Tibial artery (tissue), 4 donors: Measurements from ENCODE around the gene TFEB.

Source experiments
- DNase-seq, 2 donors: peaks; one replicate each; pipeline ENCODE4 v3.0.0-alpha.2; 2019
- H3K27ac ChIP-seq, 2 donors: fragments of 200-600 bp; sonication (generic) in 1 of 2; 1 replicate in 1 of 2; 2 replicates in 1 of 2; pipeline ENCODE4 v1.5.1; 2018 to 2019; ENCODE audit warnings: mild to moderate bottlenecking in 1 of 2
- H3K27me3 ChIP-seq, 2 donors: fragments of 200-600 bp; sonication (generic) in 1 of 2; one replicate each; pipeline versions ENCODE4 v1.5.1 to v1.6.0; 2016 to 2019
- H3K36me3 ChIP-seq, 3 donors: fragments of 200-600 bp; sonication (generic) in 2 of 3; one replicate each; pipeline ENCODE4 v1.5.1; 2016 to 2019; ENCODE audit warnings: mild to moderate bottlenecking in 2 of 3
- H3K4me1 ChIP-seq, 4 donors: fragments of 200-600 bp; sonication (generic) in 2 of 4; 1 replicate in 3 of 4; 2 replicates in 1 of 4; pipeline ENCODE4 v1.5.1; 2016 to 2019
- H3K4me3 ChIP-seq, 2 donors: fragments of 200-600 bp; sonication (generic) in 1 of 2; 1 replicate in 1 of 2; 2 replicates in 1 of 2; pipeline ENCODE4 v1.5.1; 2018 to 2019; ENCODE audit warnings: mild to moderate bottlenecking in 2 of 2
- H3K9me3 ChIP-seq, 3 donors: fragments of 200-600 bp; sonication (generic) in 1 of 3; one replicate each; pipeline ENCODE4 v1.5.1; 2016 to 2019
- CTCF ChIP-seq, 2 experiments: fragments of 200-600 bp in 1 of 2; fragments of 450-650 bp in 1 of 2; IDR thresholded peaks; one replicate each; pipeline ENCODE4 v1.5.1; 2017 to 2019; ENCODE audit warnings: antibody characterized with exemption in 2 of 2, mild to moderate bottlenecking in 1 of 2, moderate library complexity in 1 of 2
- intact Hi-C: fragments of 100-400 bp; cut with DNase I; formaldehyde crosslinking; loops from one replicate; pipeline ENCODE4 v1.15.0; 2023; ENCODE audit warnings: low total_unique reads

Gene TFEB

DNA sequence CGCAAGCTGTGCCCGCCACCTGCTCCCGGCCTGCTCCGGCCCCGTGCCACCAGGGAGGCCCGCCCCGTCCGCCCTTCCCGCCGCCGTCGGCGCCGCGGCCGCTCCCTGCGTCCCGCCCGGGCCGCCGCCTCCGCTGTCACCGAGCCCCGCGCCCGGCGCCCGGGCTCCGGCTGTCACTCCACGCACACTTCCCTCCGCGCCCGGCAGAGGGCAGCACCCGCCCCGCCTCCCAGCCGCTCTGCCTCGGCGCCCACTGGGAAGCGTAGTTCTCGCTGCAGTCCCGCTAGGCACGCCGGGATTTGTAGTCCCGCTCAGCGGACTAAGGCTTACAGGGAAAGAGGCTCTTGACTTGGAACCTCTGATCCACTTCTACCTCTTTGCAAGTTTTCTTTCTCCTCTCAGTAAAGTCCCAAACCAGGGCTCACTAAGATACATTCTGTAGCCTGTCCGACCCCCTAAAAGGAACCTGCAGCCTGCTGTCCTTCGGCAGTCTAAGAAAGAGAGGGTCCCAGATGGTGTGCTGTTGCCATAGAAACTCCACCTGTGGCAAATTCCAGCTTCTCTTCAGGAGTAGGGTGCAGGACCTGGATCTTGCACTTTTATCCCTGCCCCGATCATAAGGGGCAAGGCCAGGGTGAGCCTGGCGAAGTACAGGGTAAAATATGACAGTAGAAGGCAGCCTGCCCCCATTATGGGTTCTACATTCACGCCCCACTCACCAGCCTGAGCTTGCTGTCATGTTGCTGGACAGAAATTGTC is at the start of gene TFEB:
TFEB (minus strand) TSS at position 182 of the 759 bp plus-strand sequence. CDS start 44,395 bp downstream, outside the sequence.
- Histone ChIP-seq H3K4me1 (peaks cover 6 to 36% (median 15%) of the 10 kb centered on the region in 4 donors), H3K36me3 (no peaks in the 10 kb centered on the region), H3K27ac (peak within 1 kb of the TSS; percentile 94), H3K9me3 (no peaks in the 10 kb centered on the region), H3K4me3 (peak within 1 kb of the TSS; percentile 81 to 85), H3K27me3 (peaks cover 0 to 3% of the 10 kb centered on the region in 2 donors)
- intact Hi-C loops, result loop anchor here (2.0 kb wide), 1 partner anchor 29 kb away; no protein-coding TSS in a partner anchor
- peak; percentile 96 for DNase-seq
- TF ChIP-seq CTCF (IDR thresholded peaks at IDR 0.05), result peak; percentile 86 to 98

DNA sequence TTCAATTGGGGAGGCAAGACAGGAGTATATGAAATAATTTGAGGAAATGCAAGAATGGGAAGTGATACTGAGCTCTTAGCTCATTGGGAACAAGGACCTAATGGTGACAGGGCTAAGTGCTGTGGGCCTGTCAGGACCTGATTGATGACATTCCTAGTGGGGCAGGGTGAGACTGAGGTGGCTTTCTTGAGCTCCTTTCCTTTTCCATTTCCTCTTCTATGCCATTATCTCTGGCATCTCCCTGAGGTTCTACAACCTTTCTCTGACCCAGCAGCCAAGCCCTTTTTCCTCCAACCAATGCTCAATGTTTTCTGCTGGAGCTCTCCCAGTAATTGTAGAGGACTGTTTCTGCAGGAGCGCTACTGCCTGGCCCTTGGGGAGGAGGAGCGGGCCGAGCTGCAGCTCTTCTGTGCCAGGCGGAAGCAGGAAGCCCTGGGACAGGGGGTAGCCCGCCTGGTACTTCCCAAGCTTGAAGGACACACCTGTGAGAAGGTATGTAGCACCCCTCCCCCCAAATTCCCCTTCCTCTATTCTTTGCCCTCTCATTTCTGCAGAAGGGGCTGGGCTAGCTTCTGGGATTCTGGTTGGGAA is 49.3 kb upstream of the TFEB start:
- peaks cover 0 to 8% (median 6%) of the 10 kb centered on the region in 3 donors for H3K36me3 ChIP-seq
- intact Hi-C loops, result loop anchor here (5.0 to 10.0 kb wide), 4 partner anchors 80 to 430 kb away; partner anchors contain the start of gene MRPS10
- TF ChIP-seq CTCF (IDR thresholded peaks at IDR 0.05), result no peak
- no peaks in the 10 kb centered on the region for H3K9me3 ChIP-seq
- no peak overlapping the region for H3K4me3 ChIP-seq
- DNase-seq, result no peak
- H3K4me1 ChIP-seq, result peaks cover 0 to 42% (median 27%) of the 10 kb centered on the region in 4 donors
- no peaks in the 10 kb centered on the region for H3K27me3 ChIP-seq
- no peak overlapping the region for H3K27ac ChIP-seq

DNA sequence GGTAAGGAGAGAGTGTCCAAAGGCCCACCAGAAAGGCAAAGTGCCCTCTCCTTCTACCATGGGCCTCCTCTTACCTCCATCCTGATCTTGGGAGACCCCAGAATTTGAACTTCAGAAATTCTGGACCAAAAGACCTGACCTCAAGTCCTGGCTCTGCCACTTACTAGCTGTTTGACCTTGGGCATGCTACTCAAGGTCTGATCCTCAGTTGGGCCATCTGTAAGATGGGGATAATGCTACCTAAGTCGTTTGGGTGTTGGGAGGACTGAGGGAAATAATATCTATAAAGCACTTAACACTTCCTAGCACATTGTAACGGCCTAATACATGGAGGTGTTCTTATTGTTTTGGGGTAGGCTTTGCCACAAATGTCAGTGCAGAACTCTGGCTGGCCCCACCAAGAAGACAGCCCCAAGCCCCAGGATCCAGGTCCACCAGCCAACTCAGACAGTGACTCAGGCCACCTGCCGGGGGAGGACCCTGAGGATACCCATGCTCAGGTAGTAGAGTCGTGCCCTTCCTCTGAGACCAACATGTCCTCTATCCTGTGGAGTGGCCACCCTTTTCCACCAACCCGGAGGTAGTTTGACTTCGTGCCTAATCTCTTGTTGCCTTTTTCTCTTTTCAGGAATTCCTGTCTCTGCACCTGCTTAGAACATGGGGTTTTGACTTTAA is 47.8 kb upstream of the TFEB start:
- Histone ChIP-seq H3K27ac (no peak overlapping the region), H3K36me3 (no peaks in the 10 kb centered on the region), H3K4me1 (peaks cover 0 to 41% (median 28%) of the 10 kb centered on the region in 4 donors), H3K4me3 (no peak overlapping the region), H3K9me3 (no peaks in the 10 kb centered on the region), H3K27me3 (no peaks in the 10 kb centered on the region)
- intact Hi-C loops, result loop anchor here (5.0 to 10.0 kb wide), 3 partner anchors 78 to 432 kb away; partner anchors contain the start of gene MRPS10
- DNase-seq, result no peak
- no peak for TF ChIP-seq CTCF (IDR thresholded peaks at IDR 0.05)

- Histone ChIP-seq H3K36me3 (peaks cover 4 to 10% (median 9%) of the 10 kb centered on the region in 3 donors), H3K4me1 (peaks cover 0 to 40% (median 27%) of the 10 kb centered on the region in 4 donors), H3K27ac (peak overlapping the region; percentile 80 to 86), H3K27me3 (no peaks in the 10 kb centered on the region), H3K9me3 (no peaks in the 10 kb centered on the region), H3K4me3 (peak overlapping the region; percentile 75 to 80)
- intact Hi-C loops, result loop anchor here (5.0 to 10.0 kb wide), 3 partner anchors 77 to 433 kb away; partner anchors contain the start of gene MRPS10
- no peak for DNase-seq
- no peak for TF ChIP-seq CTCF (IDR thresholded peaks at IDR 0.05)
These were observed 45.9 kb upstream of the TFEB start for GRCh38 chr6:41781366-41781730.

GRCh38 chr6:41780551-41781365 is 45.4 kb upstream of the TFEB start, which contains the start of gene PRICKLE4:
TSS of gene PRICKLE4 (plus strand) at chr6:41780782. CDS start at chr6:41783474, 2,692 bp downstream.
- TF ChIP-seq CTCF (IDR thresholded peaks at IDR 0.05), result no peak
- Histone ChIP-seq H3K36me3 (peaks cover 6 to 16% (median 11%) of the 10 kb centered on the region in 3 donors), H3K4me3 (peak within 1 kb of the TSS; percentile 75 to 80), H3K27ac (peak within 1 kb of the TSS; percentile 80 to 86), H3K27me3 (no peaks in the 10 kb centered on the region), H3K9me3 (no peaks in the 10 kb centered on the region), H3K4me1 (peaks cover 0 to 34% (median 22%) of the 10 kb centered on the region in 4 donors)
- intact Hi-C loops, result loop anchor here (5.0 to 10.0 kb wide), 3 partner anchors 76 to 434 kb away; partner anchors contain the start of gene MRPS10
- peak; percentile 42 to 72 for DNase-seq
